DOHH2 (cell line): ENCODE results near the gene CAMKMT.

Source experiments
- H3F3A ChIP-seq: fragments of 200-600 bp; sonication (generic), shearing (Covaris generic); 2 replicates; pipeline ENCODE4 v1.6.0; 2016; ENCODE audit warnings: antibody characterized with exemption, mild to moderate bottlenecking; ENCODE audit not compliant: control insufficient read depth, insufficient read depth
- H3K27ac ChIP-seq: fragments of 200-600 bp; sonication (generic); 2 replicates; pipeline ENCODE4 v1.5.1; 2014; ENCODE audit warnings: low read depth, mild to moderate bottlenecking, low read length, moderate library complexity
- H3K27me3 ChIP-seq: fragments of 200-600 bp; sonication (generic); 2 replicates; pipeline ENCODE4 v1.6.1; 2014; ENCODE audit warnings: mild to moderate bottlenecking, low read length, mixed read lengths; ENCODE audit not compliant: control insufficient read depth
- H3K36me3 ChIP-seq: fragments of 200-600 bp; sonication (generic); 2 replicates; pipeline ENCODE4 v1.6.1; 2014; ENCODE audit warnings: mild to moderate bottlenecking, low read length, moderate library complexity, mixed read lengths; ENCODE audit not compliant: control insufficient read depth
- H3K4me1 ChIP-seq: fragments of 200-600 bp; sonication (generic); 2 replicates; pipeline ENCODE4 v1.6.1; 2014; ENCODE audit warnings: mild to moderate bottlenecking, low read length, mixed read lengths; ENCODE audit not compliant: control insufficient read depth
- H3K4me2 ChIP-seq: fragments of 200-600 bp; sonication (generic); 2 replicates; pipeline ENCODE4 v1.6.0; 2014; ENCODE audit warnings: mild to moderate bottlenecking, low read length, moderate library complexity
- H3K4me3 ChIP-seq: fragments of 200-600 bp; sonication (generic); 2 replicates; pipeline ENCODE4 v1.5.1; 2014; ENCODE audit warnings: mild to moderate bottlenecking, low read length, mixed read lengths
- H3K79me2 ChIP-seq: fragments of 200-600 bp; sonication (generic); 2 replicates; pipeline ENCODE4 v1.6.1; 2014; ENCODE audit warnings: mild to moderate bottlenecking, low read length, mixed read lengths; ENCODE audit not compliant: control insufficient read depth
- H3K9me2 ChIP-seq: fragments of 200-600 bp; sonication (generic); replicated peaks from 2 replicates; pipeline ENCODE4 v1.6.1; 2014; ENCODE audit warnings: mild to moderate bottlenecking, low read length, mixed read lengths; ENCODE audit not compliant: control insufficient read depth
- H3K9me3 ChIP-seq: fragments of 200-600 bp; sonication (generic); 2 replicates; pipeline ENCODE4 v1.6.1; 2014; ENCODE audit warnings: antibody characterized with exemption, low read length, mixed read lengths; ENCODE audit not compliant: control insufficient read depth, insufficient read depth
- H4K20me1 ChIP-seq: fragments of 200-600 bp; sonication (generic); 2 replicates; pipeline ENCODE4 v1.6.0; 2014; ENCODE audit warnings: low read depth, mild to moderate bottlenecking, antibody characterized with exemption, low read length, moderate library complexity; ENCODE audit not compliant: control insufficient read depth, insufficient read depth
- CTCF ChIP-seq: fragments of 200-600 bp; sonication (generic); IDR thresholded peaks from one replicate; pipeline ENCODE4 v1.5.1; 2014; ENCODE audit warnings: antibody characterized with exemption, mild to moderate bottlenecking, low read depth, low read length; ENCODE audit not compliant: poor library complexity, severe bottlenecking
- EZH2phosphoT487 ChIP-seq: fragments of 200-600 bp; sonication (generic); IDR thresholded peaks from 2 replicates; pipeline ENCODE4 v1.6.1; 2017; ENCODE audit warnings: borderline replicate concordance, mild to moderate bottlenecking, antibody characterized with exemption, low read length, moderate library complexity, mixed read lengths

CAMKMT gene

GRCh38 chr2:44620189-44620990, 258.6 kb downstream of the CAMKMT start:
- H3K4me2 ChIP-seq = no peak overlapping the region
- H3K4me3 ChIP-seq = no peak overlapping the region
- H3F3A ChIP-seq = peaks cover 4% of the 10 kb centered on the region; the same call in 1 of the 2 replicates
- no peaks in the 10 kb centered on the region for H3K79me2 ChIP-seq
- no peak overlapping the region for H3K27ac ChIP-seq
- no peaks in the 10 kb centered on the region for H3K9me3 ChIP-seq
- no peaks in the 10 kb centered on the region for H3K27me3 ChIP-seq
- H3K9me2 ChIP-seq = no peaks in the 10 kb centered on the region
- TF ChIP-seq CTCF (no peak), EZH2phosphoT487 (no peak)
- H3K36me3 ChIP-seq = no peaks in the 10 kb centered on the region
- no peaks in the 10 kb centered on the region for H4K20me1 ChIP-seq
- peaks cover 41% of the 10 kb centered on the region for H3K4me1 ChIP-seq

GRCh38 chr2:44623622-44624351, 262.0 kb downstream of the CAMKMT start:
- TF ChIP-seq EZH2phosphoT487 (no peak), CTCF (no peak)
- Histone ChIP-seq H3K4me3 (no peak overlapping the region), H4K20me1 (no peaks in the 10 kb centered on the region), H3K27ac (no peak overlapping the region), H3K9me3 (no peaks in the 10 kb centered on the region), H3K27me3 (no peaks in the 10 kb centered on the region), H3K4me2 (no peak overlapping the region), H3F3A (no peaks in the 10 kb centered on the region), H3K9me2 (no peaks in the 10 kb centered on the region), H3K36me3 (no peaks in the 10 kb centered on the region), H3K79me2 (no peaks in the 10 kb centered on the region), H3K4me1 (peaks cover 10% of the 10 kb centered on the region)

GRCh38 chr2:44628297-44628696, 266.6 kb downstream of the CAMKMT start:
- Histone ChIP-seq H3K9me3 (peaks cover 4% of the 10 kb centered on the region), H3K4me2 (no peak overlapping the region), H4K20me1 (no peaks in the 10 kb centered on the region), H3F3A (no peaks in the 10 kb centered on the region), H3K27ac (no peak overlapping the region), H3K4me3 (no peak overlapping the region), H3K27me3 (no peaks in the 10 kb centered on the region), H3K36me3 (no peaks in the 10 kb centered on the region), H3K9me2 (no peaks in the 10 kb centered on the region), H3K4me1 (no peaks in the 10 kb centered on the region), H3K79me2 (no peaks in the 10 kb centered on the region)
- TF ChIP-seq CTCF (no peak), EZH2phosphoT487 (no peak)
